ENCODE measurements around the gene FAM83C.
A peak's percentile ranks its signal among the peaks of the same experiment; 100 is the strongest.

The FAM83C gene

DNA sequence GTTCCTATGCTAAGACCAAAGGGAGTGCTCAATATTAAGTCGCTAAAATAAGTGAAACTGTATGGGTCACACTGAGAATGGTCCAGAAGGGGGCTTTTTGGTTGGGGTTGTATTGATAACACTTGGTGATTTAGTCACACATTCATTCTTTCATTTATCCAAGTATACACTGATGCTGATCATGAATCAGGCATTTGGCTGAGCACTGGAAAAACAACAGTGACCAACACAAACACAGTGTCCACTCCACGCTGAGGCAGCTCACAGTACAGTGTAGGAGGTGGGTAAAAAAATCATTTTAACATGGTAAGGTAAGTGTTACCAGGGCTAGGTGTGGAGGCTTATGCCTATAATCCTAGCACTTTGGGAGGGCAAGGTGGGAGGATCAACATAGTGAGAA, 9.2 kb upstream of the FAM83C start:
- no peak for DNase-seq
- H3K27ac Mint-ChIP-seq = no peak overlapping the region

DNA sequence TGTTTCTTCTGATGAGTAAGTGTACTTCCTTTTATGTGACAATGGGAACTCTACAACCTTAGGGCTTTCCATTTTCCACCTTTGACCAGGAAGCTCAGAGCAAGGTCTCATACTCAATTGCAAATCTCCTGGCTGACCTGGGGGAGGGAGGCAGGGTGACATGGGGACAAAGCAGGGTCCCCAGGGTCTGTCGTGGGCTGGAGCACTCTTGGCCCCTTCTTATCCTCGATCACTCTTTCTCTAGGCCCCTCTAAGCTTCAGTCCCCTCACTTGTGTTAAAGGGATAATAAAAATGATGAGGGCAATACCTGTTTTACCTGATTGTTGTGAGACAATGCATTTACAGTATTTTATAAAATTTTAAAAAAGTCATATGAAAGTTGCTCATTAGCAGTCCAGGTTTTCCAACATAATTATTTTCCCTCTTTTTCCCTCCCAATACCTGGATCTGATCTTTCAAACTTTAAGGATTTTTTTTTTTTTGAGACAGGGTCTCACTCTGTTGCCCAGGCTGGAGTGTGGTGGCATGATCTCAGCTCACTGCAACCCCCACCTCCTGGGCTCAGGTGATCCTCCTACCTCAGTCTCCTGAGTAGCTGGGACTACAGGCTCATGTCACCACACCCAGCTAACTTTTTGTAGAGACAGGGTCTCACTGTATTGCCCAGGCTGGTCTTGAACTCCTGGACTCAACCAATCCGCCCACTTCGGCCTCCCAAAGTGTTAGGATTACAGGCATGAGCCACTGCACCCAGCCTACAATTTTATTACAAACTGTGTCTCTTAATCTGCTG, 8.4 kb upstream of the FAM83C start:
- Mint-ChIP-seq H3K4me3 (no peak overlapping the region), H3K4me1 (ENCODE audit: low read depth in 2 of 2) (peaks cover 5 to 9% of the 10 kb centered on the region in 2 donors), H3K27ac (no peak overlapping the region), H3K9me3 (no peaks in the 10 kb centered on the region), H3K36me3 (ENCODE audit: insufficient read depth) (no peaks in the 10 kb centered on the region), H3K27me3 (peaks cover 3 to 10% of the 10 kb centered on the region in 2 donors)
- no peak for DNase-seq
- no peak for ATAC-seq (replicated peaks)

More for the DNA sequence above, 9.2 kb upstream of the FAM83C start:
- Mint-ChIP-seq H3K27me3 (peaks cover 0 to 2% of the 10 kb centered on the region in 2 donors), H3K9me3 (no peaks in the 10 kb centered on the region), H3K4me3 (no peak overlapping the region), H3K36me3 (ENCODE audit: insufficient read depth) (no peaks in the 10 kb centered on the region), H3K4me1 (ENCODE audit: low read depth in 2 of 2) (peaks cover 5 to 9% of the 10 kb centered on the region in 2 donors)
- ATAC-seq (replicated peaks) = no peak

DNA sequence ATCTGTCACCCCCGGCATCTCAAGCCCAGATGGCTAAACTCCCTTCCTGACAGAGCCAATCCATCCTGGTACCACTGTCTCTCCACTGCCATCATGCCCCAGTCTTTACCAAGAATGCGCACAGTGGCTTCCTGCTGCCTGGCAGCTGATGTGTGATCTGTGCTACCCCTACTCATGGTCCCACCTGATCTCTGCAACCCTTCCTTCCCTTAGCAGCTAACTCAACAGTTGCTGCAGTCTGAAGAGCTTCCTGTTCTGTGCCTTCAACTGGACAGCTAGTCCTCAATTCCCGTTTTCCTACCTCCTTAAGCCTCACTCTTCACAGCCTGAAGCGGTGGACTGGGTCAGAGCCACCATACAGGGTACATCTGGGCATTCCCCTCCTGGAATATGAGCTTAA, 7.6 kb upstream of the FAM83C start:
- no peak for ATAC-seq (replicated peaks)
- no peak overlapping the region for H3K27ac Mint-ChIP-seq
- H3K4me3 Mint-ChIP-seq = no peak overlapping the region
- peaks cover 5 to 10% of the 10 kb centered on the region in 2 donors for H3K4me1 Mint-ChIP-seq (ENCODE audit: low read depth in 2 of 2)
- H3K36me3 Mint-ChIP-seq (ENCODE audit: insufficient read depth) = no peaks in the 10 kb centered on the region
- no peak for DNase-seq
- no peaks in the 10 kb centered on the region for H3K9me3 Mint-ChIP-seq
- peaks cover 11 to 18% of the 10 kb centered on the region in 2 donors for H3K27me3 Mint-ChIP-seq

DNA sequence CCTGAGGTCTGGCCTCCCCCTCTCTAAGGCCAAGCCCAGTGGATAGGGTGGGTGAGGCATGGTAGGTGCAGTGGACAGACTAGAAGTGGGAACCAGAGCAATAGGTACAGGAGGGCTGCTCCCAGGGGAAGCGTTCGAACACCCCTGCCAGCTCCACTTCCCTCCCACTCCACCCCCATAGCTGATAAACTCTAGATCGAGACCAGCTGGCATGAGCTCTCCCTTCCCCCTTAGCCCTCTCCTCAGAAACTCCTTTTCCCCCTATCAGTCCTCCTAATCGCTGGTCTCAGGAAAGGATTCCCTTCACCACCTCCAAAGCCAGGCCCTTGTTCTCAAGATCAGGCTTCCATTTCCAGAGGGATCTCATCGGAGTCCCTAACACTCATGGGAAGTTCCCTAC, 6.0 kb upstream of the FAM83C start:
- H3K4me1 Mint-ChIP-seq (ENCODE audit: low read depth in 2 of 2) = peaks cover 0 to 4% of the 10 kb centered on the region in 2 donors
- no peak overlapping the region for H3K4me3 Mint-ChIP-seq
- H3K9me3 Mint-ChIP-seq = no peaks in the 10 kb centered on the region
- no peak for ATAC-seq (replicated peaks)
- H3K27me3 Mint-ChIP-seq = peaks cover 25 to 32% of the 10 kb centered on the region in 2 donors
- DNase-seq = no peak
- H3K27ac Mint-ChIP-seq = peak overlapping the region in 1 of 2 donors; percentile 67
- H3K36me3 Mint-ChIP-seq (ENCODE audit: insufficient read depth) = peaks cover 5% of the 10 kb centered on the region

DNA sequence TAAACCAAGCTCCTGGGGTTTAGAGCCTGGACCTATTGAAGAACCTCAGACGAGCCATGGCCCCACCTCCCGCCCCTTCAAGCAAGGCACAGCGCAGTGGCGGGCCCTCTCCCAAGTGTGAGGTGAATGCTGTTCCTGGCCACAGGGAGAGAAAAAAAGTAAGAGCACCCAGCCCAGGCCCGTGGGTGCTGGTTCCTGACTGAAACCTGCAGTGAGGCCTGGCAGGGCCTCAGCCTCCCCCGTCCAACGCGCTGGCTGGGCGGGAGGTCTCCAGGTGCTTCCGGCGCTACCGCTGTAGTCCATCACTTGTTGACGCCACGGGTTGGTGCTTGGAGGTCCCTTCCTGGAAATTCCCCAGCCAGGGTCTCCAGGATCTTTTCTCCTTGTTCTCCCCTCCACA, 5.5 kb upstream of the FAM83C start:
- peaks cover 5% of the 10 kb centered on the region for H3K36me3 Mint-ChIP-seq (ENCODE audit: insufficient read depth)
- ATAC-seq (replicated peaks) = no peak
- no peaks in the 10 kb centered on the region for H3K9me3 Mint-ChIP-seq
- no peak overlapping the region for H3K4me3 Mint-ChIP-seq
- H3K27me3 Mint-ChIP-seq = peaks cover 30 to 37% of the 10 kb centered on the region in 2 donors
- no peak for DNase-seq
- no peak overlapping the region for H3K27ac Mint-ChIP-seq
- peaks cover 0 to 4% of the 10 kb centered on the region in 2 donors for H3K4me1 Mint-ChIP-seq (ENCODE audit: low read depth in 2 of 2)

DNA sequence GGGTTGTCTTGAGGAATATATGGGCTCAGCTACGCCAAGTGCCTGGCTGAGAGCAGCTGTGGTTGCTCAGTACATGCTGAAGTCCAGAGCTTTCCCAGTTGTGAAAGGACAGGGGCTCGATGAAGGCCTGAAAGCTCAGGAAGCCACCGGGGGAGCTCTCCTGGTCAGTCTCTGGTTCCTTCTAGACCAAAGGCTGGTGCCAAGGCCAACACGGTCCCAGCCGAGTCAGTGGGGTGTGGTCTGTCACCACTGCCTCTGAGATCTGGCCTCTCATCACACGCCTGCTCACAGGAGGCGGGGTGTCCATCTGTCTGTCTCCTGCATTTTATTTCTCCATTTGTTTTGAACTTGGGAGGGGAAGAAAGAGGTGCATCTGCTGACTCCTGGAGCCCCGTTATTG, 4.9 kb upstream of the FAM83C start:
- no peak overlapping the region for H3K4me3 Mint-ChIP-seq
- no peak for DNase-seq
- no peak overlapping the region for H3K27ac Mint-ChIP-seq
- ATAC-seq (replicated peaks) = no peak
- H3K4me1 Mint-ChIP-seq (ENCODE audit: low read depth in 2 of 2) = peaks cover 0 to 4% of the 10 kb centered on the region in 2 donors
- H3K9me3 Mint-ChIP-seq = no peaks in the 10 kb centered on the region
- peaks cover 34 to 43% of the 10 kb centered on the region in 2 donors for H3K27me3 Mint-ChIP-seq
- peaks cover 5% of the 10 kb centered on the region for H3K36me3 Mint-ChIP-seq (ENCODE audit: insufficient read depth)

DNA sequence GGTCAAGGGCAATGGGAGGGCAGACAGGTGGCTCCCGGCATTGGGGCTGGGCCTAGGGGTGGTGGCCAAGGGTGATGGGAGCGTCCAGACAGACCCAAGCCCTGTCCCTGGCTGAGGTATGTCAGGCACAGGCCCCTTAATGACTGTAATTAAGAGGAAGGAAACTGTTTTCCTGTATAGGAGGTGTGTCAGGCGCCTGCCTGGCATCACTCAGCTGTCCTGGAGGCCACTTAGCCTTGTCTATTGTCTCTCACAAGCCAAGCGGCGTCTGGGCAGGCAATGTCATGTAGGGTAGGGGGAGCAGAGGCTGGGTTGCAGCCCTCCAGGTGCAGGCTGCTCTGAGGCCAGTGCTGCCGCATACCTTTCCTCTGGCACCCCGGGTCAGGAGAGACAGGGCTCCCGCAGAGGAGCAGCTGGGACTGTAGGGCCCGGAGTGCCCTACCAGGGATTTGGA, 3.9 kb upstream of the FAM83C start:
- DNase-seq (no peak), ATAC-seq (replicated peaks) (no peak)
- Mint-ChIP-seq H3K9me3 (no peaks in the 10 kb centered on the region), H3K27ac (peak overlapping the region in 1 of 2 donors; percentile 57), H3K36me3 (ENCODE audit: insufficient read depth) (peaks cover 7% of the 10 kb centered on the region), H3K4me1 (ENCODE audit: low read depth in 2 of 2) (peaks cover 0 to 4% of the 10 kb centered on the region in 2 donors), H3K4me3 (no peak overlapping the region), H3K27me3 (peaks cover 34 to 44% of the 10 kb centered on the region in 2 donors)

DNA sequence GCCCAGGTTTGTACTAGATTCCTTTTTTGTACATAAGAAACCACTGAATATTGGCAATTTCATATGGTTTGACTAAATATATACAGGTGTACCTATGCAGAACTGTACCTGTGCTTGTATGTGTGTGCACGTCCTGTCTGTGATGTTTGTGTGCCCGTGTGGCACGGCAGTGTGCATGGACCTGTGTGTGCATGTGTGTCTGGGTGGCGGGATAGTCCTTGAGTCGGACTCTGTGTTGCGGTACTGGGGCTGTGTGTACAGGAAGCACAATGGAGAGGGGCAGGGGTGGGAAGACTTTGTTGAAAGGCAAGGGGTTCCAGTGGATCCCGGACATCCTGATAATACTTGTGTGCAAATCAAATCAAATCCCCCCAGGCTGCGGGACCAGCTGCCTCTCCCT, 3.4 kb upstream of the FAM83C start:
- DNase-seq = no peak
- ATAC-seq (replicated peaks) = no peak
- peaks cover 34 to 44% of the 10 kb centered on the region in 2 donors for H3K27me3 Mint-ChIP-seq
- H3K9me3 Mint-ChIP-seq = no peaks in the 10 kb centered on the region
- no peak overlapping the region for H3K4me3 Mint-ChIP-seq
- peaks cover 7% of the 10 kb centered on the region for H3K36me3 Mint-ChIP-seq (ENCODE audit: insufficient read depth)
- no peak overlapping the region for H3K27ac Mint-ChIP-seq
- H3K4me1 Mint-ChIP-seq (ENCODE audit: low read depth in 2 of 2) = peaks cover 0 to 4% of the 10 kb centered on the region in 2 donors

DNA sequence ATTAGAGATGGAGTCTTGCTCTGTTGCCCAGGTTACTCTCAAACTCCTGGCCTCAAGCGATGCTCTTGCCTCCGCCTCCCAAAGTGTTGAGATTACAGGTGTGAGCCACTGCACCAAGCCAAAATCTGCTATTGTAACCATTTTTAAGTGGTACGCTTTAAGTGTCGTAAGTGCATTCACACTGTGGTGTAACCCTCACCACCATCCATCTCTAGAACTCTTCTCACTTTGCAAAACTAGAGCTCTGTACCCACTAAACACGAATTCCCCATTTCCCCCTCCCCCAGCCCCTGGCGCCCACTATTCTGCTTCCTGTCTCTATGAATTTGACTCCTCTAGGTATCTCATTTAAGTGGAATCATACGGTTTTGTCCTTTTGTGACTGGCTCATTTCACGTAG, 2.8 kb upstream of the FAM83C start:
- H3K36me3 Mint-ChIP-seq (ENCODE audit: insufficient read depth) = peaks cover 7% of the 10 kb centered on the region

DNA sequence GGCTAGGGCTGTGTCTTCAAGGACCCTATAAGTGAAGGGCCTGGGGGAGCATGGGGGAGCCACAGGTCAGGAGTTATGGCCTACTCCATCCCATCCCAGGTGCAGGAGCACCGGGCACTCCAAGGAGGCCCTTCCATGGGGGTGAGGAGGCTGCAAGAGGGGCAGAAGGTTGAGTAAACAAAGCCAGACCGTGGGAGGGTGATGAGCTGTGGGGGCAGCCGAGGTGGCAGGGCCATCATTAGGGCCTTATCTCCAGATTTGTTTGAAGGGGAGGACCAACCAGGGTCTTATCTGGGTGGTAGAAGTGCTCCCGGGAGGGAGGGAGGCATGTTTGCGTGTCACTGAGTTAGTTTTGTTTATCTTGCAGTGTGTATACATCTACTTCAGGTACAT, 2.1 kb upstream of the FAM83C start:
- H3K4me3 Mint-ChIP-seq = no peak overlapping the region
- no peak for ATAC-seq (replicated peaks)
- H3K36me3 Mint-ChIP-seq (ENCODE audit: insufficient read depth) = peaks cover 7% of the 10 kb centered on the region
- peak overlapping the region in 1 of 2 donors; percentile 46 for H3K27ac Mint-ChIP-seq
- H3K27me3 Mint-ChIP-seq = peaks cover 34 to 52% of the 10 kb centered on the region in 2 donors
- H3K4me1 Mint-ChIP-seq (ENCODE audit: low read depth in 2 of 2) = peaks cover 0 to 4% of the 10 kb centered on the region in 2 donors
- DNase-seq = no peak
- H3K9me3 Mint-ChIP-seq = no peaks in the 10 kb centered on the region

More for the DNA sequence above, 2.8 kb upstream of the FAM83C start:
- H3K27ac Mint-ChIP-seq = no peak overlapping the region
- H3K27me3 Mint-ChIP-seq = peaks cover 34 to 49% of the 10 kb centered on the region in 2 donors
- peaks cover 0 to 4% of the 10 kb centered on the region in 2 donors for H3K4me1 Mint-ChIP-seq (ENCODE audit: low read depth in 2 of 2)
- ATAC-seq (replicated peaks) = peak; percentile 44
- no peak overlapping the region for H3K4me3 Mint-ChIP-seq
- H3K9me3 Mint-ChIP-seq = no peaks in the 10 kb centered on the region
- no peak for DNase-seq

DNA sequence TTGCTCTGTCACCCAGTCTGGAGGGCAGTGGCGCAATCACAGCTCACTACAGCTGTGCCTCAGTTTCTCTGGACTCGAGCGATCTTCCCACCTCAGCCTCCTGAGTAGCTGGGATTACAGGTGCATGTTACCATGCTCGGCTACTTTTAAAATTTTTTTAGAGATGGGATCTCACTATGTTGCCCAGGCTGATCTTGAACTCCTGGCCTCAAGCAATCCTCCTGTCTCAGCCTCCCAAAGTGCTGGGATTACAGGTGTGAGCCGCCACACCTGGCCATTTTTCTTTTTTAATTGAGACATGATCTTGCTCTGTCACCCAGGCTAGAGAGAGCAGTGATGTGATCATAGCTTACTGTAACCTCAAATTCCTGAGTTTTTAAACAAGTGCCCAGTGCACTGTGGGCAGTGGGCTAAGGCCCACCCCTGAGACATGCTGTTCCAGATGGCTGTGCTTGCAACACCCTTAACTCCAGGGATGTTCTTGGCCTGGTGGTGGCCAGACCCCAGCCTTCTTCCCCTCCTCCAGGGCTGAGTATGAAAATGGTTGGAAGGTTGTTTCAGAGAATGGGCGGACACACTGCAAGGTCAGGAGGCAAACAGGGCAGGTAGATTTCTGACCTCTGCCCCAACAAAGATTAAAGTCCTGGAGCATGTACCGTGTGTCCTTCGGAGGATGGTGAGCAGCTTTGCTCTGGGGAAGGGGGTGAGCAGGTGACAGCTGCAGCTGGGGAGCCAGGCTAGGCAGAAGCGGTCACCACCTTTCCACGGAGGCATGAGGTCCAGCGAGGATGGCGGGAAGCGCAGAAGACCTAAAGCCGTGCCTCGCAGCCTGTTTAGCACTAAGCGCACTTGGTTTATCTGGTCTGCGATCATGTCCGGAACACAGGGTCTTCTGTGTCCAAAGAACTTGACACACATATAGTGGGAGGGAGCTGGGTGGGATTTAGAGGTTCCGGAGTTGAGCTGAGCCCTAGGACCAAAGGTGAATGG, 1.4 kb upstream of the FAM83C start:
- DNase-seq (no peak), ATAC-seq (replicated peaks) (no peak)
- no peaks in the 10 kb centered on the region for H3K9me3 Mint-ChIP-seq
- H3K4me3 Mint-ChIP-seq = no peak overlapping the region
- H3K4me1 Mint-ChIP-seq (ENCODE audit: low read depth in 2 of 2) = peaks cover 0 to 4% of the 10 kb centered on the region in 2 donors
- H3K27ac Mint-ChIP-seq = peak overlapping the region in 1 of 2 donors; percentile 46
- H3K36me3 Mint-ChIP-seq (ENCODE audit: insufficient read depth) = peaks cover 7% of the 10 kb centered on the region
- peaks cover 34 to 52% of the 10 kb centered on the region in 2 donors for H3K27me3 Mint-ChIP-seq

DNA sequence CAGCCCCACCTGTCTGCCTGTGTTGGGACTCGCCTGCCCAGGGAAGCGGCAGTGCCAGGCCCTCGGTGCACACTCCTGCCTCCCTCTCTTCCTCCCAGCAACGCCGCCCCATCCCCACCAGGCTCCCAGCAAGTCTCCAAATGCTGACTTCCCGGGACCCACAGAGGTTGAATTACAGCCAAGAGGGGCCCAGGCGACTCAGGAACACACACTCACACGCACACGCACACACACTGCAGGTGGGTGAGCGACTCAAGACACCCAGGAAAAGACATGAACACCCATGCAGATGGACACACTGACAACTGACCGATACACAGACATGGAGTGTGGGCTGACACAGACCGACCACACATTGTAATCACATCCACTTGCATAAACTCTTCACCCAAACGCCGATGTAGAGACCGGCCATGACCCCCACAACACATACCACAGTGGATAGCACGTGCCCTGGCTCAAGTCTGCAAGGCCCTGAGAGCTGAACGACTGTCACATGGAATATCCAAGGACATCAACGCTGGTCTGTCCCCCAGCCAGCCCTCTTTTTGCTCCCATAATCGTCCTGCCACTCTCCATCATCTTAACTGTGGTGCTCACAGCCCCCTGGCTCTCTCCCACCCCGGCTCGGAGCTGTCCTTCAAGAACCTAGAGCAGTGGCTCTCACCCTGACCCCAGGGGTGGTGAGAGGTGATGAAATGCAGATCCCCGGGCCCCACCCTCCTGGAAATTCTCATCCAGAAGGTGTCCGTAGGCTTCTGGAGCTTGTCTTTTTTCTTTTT, 470 bp upstream of the FAM83C start:
- ATAC-seq (replicated peaks) (no peak), DNase-seq (no peak)
- Mint-ChIP-seq H3K4me1 (ENCODE audit: low read depth in 2 of 2) (peaks cover 0 to 4% of the 10 kb centered on the region in 2 donors), H3K4me3 (no peak overlapping the region), H3K27me3 (peaks cover 34 to 52% of the 10 kb centered on the region in 2 donors), H3K27ac (no peak overlapping the region), H3K9me3 (no peaks in the 10 kb centered on the region), H3K36me3 (ENCODE audit: insufficient read depth) (peaks cover 7% of the 10 kb centered on the region)

All from effector memory CD8-positive, alpha-beta T cell (primary cell).